Midbrain (tissue), 1 donor: Measurements from ENCODE around the gene CDC25C.
"Not testable (repeated sequence)": the region's sequence is repeated elsewhere in the genome, so short reads cannot be mapped to it uniquely, and the experiment has no call there.

Source experiments
- DNase-seq: peaks from one replicate; lab custom pipeline; 2025; lab: John Stamatoyannopoulos, UW

Gene CDC25C

DNA sequence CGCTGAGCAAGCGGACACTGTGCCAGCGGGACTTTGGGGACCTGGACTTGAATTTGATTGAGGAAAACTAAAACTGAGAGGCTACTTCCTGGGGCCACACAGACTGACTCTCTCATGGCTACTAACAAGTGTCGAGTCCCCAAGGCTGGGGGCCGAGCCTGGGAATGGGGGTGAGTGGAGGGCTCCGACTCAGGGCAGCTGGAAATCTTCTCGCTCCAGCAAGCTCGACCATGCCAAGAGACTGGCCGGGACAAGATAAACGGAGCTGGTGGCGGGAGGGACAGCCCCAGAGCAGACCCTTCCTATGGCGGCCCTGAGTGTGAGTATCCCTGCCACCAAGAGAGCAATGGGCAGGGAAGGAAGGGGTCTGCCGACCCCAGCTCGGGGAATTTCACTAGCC, 15.3 kb upstream of the CDC25C start:
- no peak for DNase-seq

DNA sequence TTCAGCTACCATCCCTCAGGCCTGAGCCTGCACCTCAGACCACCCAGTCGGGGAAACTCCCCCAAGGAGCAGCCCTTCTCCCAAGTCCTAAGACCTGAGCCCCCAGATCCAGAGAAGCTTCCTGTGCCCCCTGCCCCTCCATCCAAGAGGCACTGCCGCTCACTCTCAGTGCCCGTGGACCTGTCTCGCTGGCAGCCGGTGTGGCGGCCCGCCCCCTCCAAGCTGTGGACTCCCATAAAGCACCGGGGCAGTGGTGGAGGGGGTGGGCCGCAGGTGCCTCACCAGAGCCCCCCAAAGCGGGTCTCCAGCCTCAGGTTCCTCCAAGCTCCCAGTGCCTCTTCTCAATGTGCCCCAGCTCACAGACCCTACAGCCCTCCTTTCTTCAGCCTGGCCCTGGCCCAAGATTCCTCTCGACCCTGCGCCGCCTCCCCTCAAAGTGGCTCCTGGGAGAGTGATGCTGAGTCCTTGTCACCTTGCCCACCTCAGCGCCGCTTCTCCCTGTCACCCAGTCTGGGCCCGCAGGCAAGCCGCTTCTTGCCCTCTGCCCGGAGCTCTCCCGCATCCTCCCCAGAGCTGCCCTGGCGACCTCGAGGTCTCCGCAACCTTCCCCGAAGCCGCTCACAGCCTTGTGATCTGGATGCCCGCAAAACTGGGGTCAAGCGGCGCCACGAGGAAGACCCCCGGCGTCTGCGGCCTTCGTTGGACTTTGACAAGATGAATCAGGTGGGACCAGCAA, 13.5 kb upstream of the CDC25C start:
- DNase-seq: no peak

- no peak for DNase-seq
Measured at GRCh38 chr5:138340008-138340407, 8.4 kb upstream of the CDC25C start.

- DNase-seq: no peak
Measured at GRCh38 chr5:138339464-138339863, 7.9 kb upstream of the CDC25C start.

DNA sequence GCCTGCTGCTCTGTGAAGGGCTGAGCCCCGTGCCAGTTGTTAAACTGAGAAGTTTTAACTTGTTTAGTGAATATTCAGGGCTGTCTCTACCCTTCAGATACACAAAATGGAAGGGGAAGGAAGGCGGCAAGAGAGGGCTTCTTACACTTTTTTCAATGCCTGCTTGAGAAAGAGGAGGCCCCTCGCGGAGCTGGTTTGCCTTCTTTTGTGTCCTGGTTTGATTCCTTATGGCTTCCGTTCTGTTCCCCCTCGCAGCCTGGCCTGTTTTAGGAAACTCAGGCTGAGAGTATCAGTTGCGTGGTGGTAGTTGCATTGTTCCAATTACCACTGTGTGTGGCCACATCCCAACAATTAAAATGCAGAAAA, 7.5 kb upstream of the CDC25C start:
- peak; percentile 33 for DNase-seq

- no peak for DNase-seq
Measured at GRCh38 chr5:138338411-138339090, 6.9 kb upstream of the CDC25C start.

GRCh38 chr5:138337685-138338410, 6.2 kb upstream of the CDC25C start, which contains the start of gene FAM53C:
Gene FAM53C, plus strand, starts transcription at chr5:138338266. Its CDS starts 3,070 bp downstream, at chr5:138341336.
- DNase-seq: peak; percentile 94

- DNase-seq: peak; percentile 92
Measured at GRCh38 chr5:138336952-138337684, 5.5 kb upstream of the CDC25C start.

DNA sequence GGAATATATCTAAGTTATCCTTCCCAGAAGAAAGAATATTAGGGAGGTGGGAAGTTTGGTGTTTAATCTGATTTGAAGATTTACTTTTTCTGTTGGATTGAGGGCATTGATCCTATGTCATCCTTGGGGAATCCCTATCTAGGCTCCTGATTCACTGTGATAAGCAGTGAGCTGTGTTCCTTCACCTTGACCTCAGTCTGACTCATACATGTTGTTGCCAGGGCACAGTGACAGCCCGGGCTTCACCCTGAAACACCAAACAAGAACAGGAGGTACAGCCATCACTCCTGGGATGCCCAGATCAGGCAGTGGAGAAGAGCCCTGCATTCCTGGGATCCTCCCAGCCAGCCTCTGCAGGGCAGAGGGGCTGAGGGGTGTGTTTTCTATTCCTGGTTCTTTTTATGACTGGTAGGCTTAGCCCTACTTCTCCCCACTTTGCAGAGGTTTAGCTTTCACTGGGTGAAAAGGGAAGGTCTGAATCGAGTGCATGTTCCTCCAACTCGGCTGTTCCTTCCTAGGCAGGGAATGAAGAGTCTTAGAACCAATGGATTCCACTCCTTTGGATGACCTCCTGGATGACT, 3.4 kb upstream of the CDC25C start:
- no peak for DNase-seq

DNA sequence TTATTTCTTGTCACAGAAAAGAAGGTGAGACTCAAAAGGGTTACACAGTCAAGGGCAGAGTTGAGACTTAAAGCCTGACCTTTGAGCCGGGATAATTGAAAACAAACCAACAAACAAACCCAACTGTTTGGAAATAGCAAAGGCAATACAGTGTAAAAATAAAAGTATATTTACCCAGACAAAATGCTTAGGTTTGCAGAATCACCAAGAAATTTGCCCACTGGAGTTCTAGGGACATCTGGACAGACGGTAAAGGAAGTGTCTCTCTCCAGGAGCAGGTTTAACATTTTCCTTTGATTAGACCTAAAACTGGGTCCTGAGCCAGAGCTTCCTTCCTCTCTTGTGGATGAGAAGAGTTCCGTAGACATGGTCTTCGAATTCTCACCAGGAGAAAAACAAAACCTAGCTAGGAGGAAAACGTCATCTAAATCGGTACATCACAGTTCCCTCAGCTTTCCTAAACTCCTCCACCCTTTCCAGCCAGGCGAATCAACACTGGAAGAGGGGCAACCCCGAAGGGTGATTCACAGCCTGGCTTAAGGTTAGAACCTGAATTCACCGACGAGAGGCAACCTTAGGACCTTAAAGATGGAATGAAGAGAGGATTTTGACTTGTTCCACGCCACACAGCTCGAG, 673 bp downstream of the CDC25C start:
- no peak for DNase-seq

DNA sequence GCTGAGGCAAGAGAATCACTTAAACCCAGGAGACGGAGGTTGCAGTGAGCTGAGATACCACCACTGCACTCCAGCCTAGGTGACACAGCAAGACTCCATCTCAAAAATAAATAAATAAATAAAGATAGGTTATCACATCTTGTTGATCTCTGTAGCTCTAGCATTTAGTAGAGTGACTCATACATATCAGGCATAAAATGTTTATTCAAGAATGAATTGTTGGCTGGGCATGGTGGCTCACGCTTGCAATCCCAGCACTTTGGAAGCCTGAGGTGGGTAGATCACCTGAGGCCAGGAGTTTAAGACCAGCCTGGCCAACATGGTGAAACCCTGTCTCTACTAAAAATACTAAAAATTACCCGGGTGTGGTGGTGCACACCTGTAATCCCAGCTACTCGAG, 13.4 kb downstream of the CDC25C start:
- DNase-seq: not testable (repeated sequence)

- DNase-seq: no peak
Measured at GRCh38 chr5:138316355-138316754, 15.2 kb downstream of the CDC25C start.

GRCh38 chr5:138315751-138316278, 15.8 kb downstream of the CDC25C start:
- no peak for DNase-seq

GRCh38 chr5:138305797-138306196, 25.8 kb downstream of the CDC25C start:
- peak; percentile 6 for DNase-seq

DNA sequence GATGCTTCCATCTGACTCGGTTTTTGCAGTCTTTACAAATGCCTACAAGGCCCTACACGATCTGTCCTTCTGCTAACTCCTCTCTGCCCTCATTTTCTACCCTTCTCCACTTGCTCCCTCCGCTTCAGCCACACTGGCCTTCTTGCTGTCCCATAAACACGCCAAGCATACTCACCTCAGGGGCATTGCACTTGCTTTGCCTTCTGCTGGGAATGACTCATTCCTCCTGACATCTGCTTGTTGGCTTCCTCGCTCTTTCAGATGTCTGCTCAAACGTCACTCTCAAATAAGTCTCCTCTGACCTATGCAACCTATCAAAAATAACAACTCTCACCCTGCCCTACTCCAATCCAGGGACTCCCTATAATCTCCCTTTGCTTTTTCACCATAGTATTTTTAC, 28.2 kb downstream of the CDC25C start:
- no peak for DNase-seq

GRCh38 chr5:138289296-138289695, 42.3 kb downstream of the CDC25C start:
- no peak for DNase-seq

GRCh38 chr5:138287246-138287645, 44.4 kb downstream of the CDC25C start:
- DNase-seq: no peak

GRCh38 chr5:138282920-138283742, 48.5 kb downstream of the CDC25C start:
- peak; percentile 8 for DNase-seq

- DNase-seq: no peak
Measured at GRCh38 chr5:138280915-138281314, 50.7 kb downstream of the CDC25C start.

DNA sequence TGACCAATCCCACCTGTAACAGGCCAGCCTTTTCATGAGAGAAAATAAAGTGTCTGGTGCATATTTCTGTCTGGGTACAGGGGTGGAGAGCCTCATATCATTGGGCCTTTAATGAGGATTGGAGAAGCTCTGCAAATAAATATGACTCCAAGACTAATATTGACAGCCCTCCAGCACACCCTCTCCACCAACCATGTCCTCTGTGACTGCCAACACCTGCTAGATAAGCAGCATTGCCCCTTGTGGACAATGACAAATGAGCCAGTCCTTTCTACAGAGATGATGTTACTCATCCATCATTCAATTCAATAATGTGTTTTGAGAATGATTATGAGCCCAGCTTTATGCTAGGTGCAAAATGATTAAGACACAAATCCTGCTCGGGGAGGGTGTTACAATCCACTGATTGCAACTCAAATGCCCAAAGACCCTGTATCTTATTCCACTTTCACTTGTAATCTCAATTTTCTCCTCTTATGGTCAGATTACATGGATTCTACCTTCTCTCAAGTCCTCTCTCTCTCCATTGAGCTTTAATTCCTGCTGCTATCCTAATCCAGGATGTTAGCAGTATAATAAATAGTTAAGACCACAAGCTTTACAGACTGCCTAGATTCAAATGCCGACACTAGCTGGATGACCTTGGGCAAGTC, 55.1 kb downstream of the CDC25C start:
- no peak for DNase-seq
